Activated naive CD4-positive, alpha-beta T cell treated with anti-CD3 and anti-CD28 coated beads for 36 hours (primary cell): ENCODE results near the gene DPYSL5. TPM values are rescaled to one million over a fixed set of nuclear protein-coding genes. Genes with fewer than 3 reads are reported as not detected.
"Not testable (repeated sequence)": the region's sequence is repeated elsewhere in the genome, so short reads cannot be mapped to it uniquely, and the experiment has no call there.

ENCODE experiments used
- CTCF ChIA-PET: fragments of 350-600 bp; sonication (Branson Sonifier 250); formaldehyde crosslinking; loops from one replicate; lab custom pipeline; 2021; ENCODE audit warnings: antibody characterized with exemption; lab: Charles Lee
- DNase-seq: peaks from one replicate; pipeline ENCODE4 v3.0.0-alpha.2; 2020
- H3K27ac Mint-ChIP-seq: one replicate; pipeline ENCODE4 v1.8.0; 2021; ENCODE audit warnings: mild to moderate bottlenecking, mixed read lengths
- H3K27me3 Mint-ChIP-seq: one replicate; pipeline ENCODE4 v1.8.0; 2021; ENCODE audit warnings: low read depth, mixed read lengths
- H3K36me3 Mint-ChIP-seq: one replicate; pipeline ENCODE4 v1.8.0; 2021; ENCODE audit warnings: low read depth, mixed read lengths
- H3K4me1 Mint-ChIP-seq: one replicate; pipeline ENCODE4 v1.8.0; 2021; ENCODE audit warnings: low read depth, mixed read lengths
- H3K4me3 Mint-ChIP-seq: one replicate; pipeline ENCODE4 v1.8.0; 2021; ENCODE audit warnings: mild to moderate bottlenecking, moderate library complexity, mixed read lengths
- H3K9me3 Mint-ChIP-seq: one replicate; pipeline ENCODE4 v1.8.0; 2021; ENCODE audit warnings: mixed read lengths
- intact Hi-C: fragments of 100-400 bp; cut with micrococcal nuclease; formaldehyde crosslinking; loops from one replicate; pipeline ENCODE4 v1.15.1; 2023
- total RNA-seq, 2 experiments: library from RNA; stranded (reverse); gene quantifications; one replicate each; pipeline ENCODE4 v1.2.3, GENCODE V29; 2021

The DPYSL5 gene
- total RNA-seq, 2 experiments from 2014 or later: 0.07 TPM; not detected in 1

DNA sequence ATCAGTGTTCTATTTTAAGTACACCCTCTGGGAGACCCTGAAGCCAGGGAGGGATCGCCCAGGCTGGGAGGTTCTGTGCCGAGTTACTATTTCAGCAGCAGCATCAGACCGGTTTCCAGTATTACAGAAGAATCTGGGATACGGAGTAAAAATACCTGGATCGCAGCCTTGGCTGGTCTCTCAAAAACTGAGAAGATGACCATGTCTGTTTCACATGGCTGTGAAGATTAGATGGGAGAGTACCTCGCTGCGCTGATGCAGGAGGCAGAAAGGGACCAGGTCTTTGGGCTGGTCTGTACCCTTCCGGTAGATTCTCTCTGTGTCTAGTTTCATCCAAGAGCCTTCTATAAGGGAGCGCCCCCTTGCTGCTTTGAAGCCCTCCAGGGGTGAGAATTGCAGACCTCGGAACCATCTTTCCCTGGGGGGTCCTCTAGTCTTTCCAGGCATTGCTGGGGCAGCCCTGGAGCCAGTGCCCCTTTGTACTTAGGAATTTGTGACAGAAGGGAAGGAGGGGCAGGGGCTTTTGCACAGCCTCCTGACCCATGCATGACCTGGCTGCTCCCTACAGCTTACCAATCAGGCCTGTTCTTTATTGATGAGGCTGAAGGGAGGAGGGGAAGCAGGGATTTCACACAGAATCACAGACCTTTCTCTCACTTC lies 66.2 kb downstream of the DPYSL5 start:
- no peaks in the 10 kb centered on the region for H3K36me3 Mint-ChIP-seq
- H3K4me1 Mint-ChIP-seq: no peaks in the 10 kb centered on the region
- CTCF ChIA-PET: interaction anchor here (0.6 kb wide), 1 partner anchor 384 kb away, joined by 3 read pairs; no protein-coding TSS in a partner anchor
- H3K27me3 Mint-ChIP-seq: peaks cover 2% of the 10 kb centered on the region
- intact Hi-C loops: no loop called here
- no peaks in the 10 kb centered on the region for H3K9me3 Mint-ChIP-seq
- no peak for DNase-seq
- no peak overlapping the region for H3K4me3 Mint-ChIP-seq
- H3K27ac Mint-ChIP-seq: no peak overlapping the region

DNA sequence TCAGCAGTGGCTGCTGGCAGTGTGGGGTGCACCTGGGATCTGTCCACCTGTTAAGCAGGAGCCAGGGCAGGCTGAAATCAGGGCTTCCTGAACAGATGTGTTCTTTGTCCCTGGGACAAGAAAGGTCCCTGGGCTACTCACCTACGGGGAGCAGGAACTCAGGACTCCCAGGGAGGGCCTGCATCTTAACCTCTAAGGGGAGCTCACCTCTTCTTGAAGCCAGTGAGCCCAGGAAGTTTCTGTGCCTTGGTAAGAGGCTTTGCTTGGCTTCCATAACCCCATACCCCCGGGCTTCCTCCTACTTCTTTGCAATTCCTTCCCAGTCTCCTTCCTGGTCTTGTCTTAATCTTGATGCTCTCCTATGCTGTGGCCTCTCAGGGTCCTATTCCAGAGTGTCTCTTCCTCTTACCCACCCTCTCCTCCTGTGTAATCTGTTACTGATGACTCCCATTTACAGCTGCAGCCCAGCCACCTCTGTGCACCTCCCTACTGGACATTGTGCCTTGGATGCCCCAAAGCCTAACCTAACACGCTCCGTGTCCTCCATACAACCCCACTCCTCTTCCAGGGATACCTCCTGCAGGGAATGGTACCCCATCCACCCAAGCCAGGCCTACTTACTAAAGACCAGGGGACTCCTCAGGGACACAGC lies 66.9 kb downstream of the DPYSL5 start:
- Mint-ChIP-seq H3K4me3 (no peak overlapping the region), H3K4me1 (no peaks in the 10 kb centered on the region), H3K27ac (no peak overlapping the region), H3K36me3 (no peaks in the 10 kb centered on the region), H3K27me3 (peaks cover 2% of the 10 kb centered on the region), H3K9me3 (no peaks in the 10 kb centered on the region)
- intact Hi-C loops: no loop called here
- CTCF ChIA-PET: no interaction called here
- no peak for DNase-seq

DNA sequence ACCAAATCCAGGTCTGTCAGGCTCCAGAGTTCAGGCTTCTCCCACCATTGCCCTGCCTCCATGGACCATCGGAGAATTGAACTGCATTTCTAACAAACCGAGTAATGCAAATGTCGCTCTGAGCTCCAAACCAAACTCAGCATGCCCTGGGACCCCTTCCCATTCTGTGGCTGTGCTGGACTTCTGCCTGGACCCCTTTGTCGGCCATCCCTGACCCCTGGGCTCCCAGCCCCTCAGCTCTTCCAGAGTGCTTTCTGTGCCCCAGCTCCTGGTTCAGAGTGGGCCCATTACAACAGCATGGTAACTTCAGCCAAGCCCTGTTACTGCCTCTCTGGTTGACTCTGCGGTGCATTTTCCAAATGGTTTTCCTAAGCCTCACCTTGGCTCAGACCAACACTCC lies 67.4 kb downstream of the DPYSL5 start:
- Mint-ChIP-seq H3K4me3 (no peak overlapping the region), H3K27ac (no peak overlapping the region), H3K4me1 (no peaks in the 10 kb centered on the region), H3K27me3 (no peaks in the 10 kb centered on the region), H3K36me3 (no peaks in the 10 kb centered on the region), H3K9me3 (no peaks in the 10 kb centered on the region)
- CTCF ChIA-PET: no interaction called here
- intact Hi-C loops: no loop called here
- DNase-seq: no peak

DNA sequence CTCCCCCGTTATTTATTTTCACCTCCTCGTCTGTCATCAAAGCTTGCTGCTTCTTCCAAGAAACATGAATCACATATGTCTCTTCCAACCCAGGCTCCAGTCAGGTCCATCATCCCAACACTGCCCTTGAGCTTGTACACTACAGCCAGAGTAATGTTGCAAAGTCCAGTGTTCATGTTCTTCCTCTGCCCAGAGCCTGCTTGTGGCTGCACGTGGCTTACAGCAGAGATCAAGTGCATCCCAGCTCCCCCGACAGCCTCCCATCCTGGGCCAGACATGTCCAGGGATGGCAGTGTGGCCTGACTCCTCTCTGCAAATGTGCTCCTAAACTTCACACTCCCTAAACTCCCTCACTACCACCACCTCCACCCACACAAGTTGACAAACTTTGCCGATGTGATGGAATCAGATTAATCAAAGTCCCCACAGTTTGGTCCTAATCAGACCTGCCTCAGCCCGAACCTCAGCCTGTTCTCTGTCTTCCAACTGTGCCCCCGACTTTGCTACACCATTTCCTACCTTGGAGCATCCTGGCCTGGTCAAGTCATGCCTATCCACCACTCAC lies 68.3 kb downstream of the DPYSL5 start:
- CTCF ChIA-PET: interaction anchor here (0.5 to 3.3 kb wide), 2 partner anchors 70 to 165 kb away, joined by 3 to 16 read pairs; no protein-coding TSS in a partner anchor
- H3K36me3 Mint-ChIP-seq: no peaks in the 10 kb centered on the region
- H3K27me3 Mint-ChIP-seq: no peaks in the 10 kb centered on the region
- no peak overlapping the region for H3K27ac Mint-ChIP-seq
- H3K4me1 Mint-ChIP-seq: no peaks in the 10 kb centered on the region
- H3K9me3 Mint-ChIP-seq: no peaks in the 10 kb centered on the region
- intact Hi-C loops: no loop called here
- H3K4me3 Mint-ChIP-seq: no peak overlapping the region
- no peak for DNase-seq

DNA sequence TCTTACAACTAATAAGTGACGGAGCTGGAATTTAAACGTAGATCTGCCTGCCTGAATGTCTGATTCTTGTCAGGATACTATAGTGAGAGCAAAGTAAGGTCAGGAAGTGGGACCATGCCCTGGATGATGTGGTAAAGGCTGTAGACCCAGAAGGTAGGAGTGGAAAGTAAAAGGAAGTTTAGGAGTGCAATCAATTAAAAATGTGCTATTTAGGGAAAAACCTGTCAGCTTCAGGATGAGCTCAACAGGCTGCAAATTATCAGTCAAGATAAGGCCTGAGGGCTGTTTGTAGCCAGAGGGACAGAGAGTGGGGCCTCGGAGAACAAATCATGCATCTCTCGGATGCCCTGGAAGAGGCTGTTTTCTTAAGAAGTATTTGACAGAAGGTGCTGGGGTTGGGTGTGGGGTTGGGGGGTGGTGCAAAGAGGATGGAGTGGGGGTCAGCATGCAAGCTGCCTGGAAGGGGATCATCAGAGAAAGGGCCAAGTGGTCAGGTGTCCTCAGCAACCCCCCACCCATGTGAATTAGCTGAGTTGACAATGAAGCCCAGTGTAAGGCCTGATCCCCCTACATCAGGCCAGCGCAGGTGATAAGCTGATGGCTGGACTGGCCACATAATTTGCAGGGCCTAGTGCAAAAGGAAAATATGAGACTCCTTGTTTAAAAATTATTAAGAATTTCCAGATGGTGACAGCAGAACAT lies 69.4 kb downstream of the DPYSL5 start:
- Mint-ChIP-seq H3K9me3 (no peaks in the 10 kb centered on the region), H3K4me1 (no peaks in the 10 kb centered on the region), H3K4me3 (no peak overlapping the region), H3K27ac (no peak overlapping the region), H3K36me3 (no peaks in the 10 kb centered on the region), H3K27me3 (peaks cover 4% of the 10 kb centered on the region)
- no peak for DNase-seq
- CTCF ChIA-PET: interaction anchor here (3.3 kb wide), 1 partner anchor 71 kb away, joined by 16 read pairs; no protein-coding TSS in a partner anchor
- intact Hi-C loops: no loop called here

DNA sequence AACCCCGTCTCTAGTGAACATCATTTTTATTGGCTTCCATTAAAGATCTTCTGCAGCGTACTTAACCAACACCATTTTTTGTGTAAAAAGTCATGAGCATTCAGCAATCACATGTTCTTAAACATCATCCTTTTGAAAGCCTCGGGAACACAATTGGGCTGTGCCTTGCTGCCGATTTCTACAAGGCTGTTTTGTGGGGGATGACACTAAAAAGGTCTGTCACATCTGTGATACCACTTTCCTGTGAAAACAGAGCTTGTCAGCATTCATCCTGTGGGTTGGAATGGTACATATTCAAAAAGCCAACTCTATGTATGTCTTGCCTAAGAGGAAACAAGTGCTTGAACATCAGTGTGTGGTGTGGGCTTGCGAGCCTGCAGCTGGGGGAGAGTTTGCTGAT lies 73.4 kb downstream of the DPYSL5 start:
- CTCF ChIA-PET: interaction anchor here (1.9 to 2.9 kb wide), 3 partner anchors 12 to 75 kb away, joined by 5 to 43 read pairs (median 11); partner anchors contain the start of gene DPYSL5
- Mint-ChIP-seq H3K36me3 (no peaks in the 10 kb centered on the region), H3K27me3 (peaks cover 12% of the 10 kb centered on the region), H3K4me1 (peaks cover 10% of the 10 kb centered on the region), H3K27ac (no peak overlapping the region), H3K4me3 (no peak overlapping the region), H3K9me3 (no peaks in the 10 kb centered on the region)
- intact Hi-C loops: no loop called here
- DNase-seq: no peak

DNA sequence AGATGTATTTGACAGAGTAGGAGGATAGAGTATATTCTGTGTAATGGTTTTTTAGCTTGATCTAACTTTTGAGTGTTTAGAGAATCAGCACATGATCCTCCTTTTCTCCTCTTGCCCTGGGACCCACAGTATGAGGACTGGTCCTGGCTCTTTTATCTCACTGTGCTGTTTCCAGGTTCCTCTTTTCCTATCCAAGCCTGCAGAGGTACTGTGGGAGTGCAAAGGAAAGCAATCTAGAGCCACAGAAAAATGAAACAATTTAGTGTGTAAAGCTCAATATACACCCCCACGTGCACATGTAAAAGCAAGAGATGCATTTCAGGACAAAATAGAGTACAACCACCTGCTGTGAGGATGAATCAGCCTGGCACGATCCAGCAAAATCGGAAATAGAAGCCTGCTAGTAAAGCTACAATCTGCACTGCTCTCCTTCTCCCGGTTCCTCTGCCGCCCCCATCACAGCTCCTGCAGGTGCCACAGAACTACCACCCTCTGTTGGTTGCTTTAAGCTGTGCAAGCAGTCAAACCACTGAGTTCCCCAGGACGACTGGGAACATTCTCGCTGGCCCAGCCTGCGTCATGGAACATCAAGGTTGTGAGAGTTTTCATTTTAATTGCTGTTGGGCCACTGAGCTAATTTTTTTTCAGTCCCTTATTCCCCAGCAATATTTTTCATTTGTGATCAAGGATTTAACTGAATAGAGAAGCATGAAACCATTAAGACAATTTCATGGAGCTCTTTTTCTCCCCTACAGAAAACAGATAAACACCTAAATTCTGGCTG lies 74.7 kb downstream of the DPYSL5 start:
- CTCF ChIA-PET: interaction anchor here (0.5 to 2.9 kb wide), 24 partner anchors 10 to 326 kb away, joined by 3 to 43 read pairs (median 4); partner anchors contain the start of gene DPYSL5
- H3K4me1 Mint-ChIP-seq: peaks cover 10% of the 10 kb centered on the region
- peak; percentile 63 for DNase-seq
- no peak overlapping the region for H3K4me3 Mint-ChIP-seq
- no peak overlapping the region for H3K27ac Mint-ChIP-seq
- H3K9me3 Mint-ChIP-seq: no peaks in the 10 kb centered on the region
- H3K27me3 Mint-ChIP-seq: peaks cover 12% of the 10 kb centered on the region
- intact Hi-C loops: loop anchor here (1.0 kb wide), 1 partner anchor 76 kb away; no protein-coding TSS in a partner anchor
- no peaks in the 10 kb centered on the region for H3K36me3 Mint-ChIP-seq

DNA sequence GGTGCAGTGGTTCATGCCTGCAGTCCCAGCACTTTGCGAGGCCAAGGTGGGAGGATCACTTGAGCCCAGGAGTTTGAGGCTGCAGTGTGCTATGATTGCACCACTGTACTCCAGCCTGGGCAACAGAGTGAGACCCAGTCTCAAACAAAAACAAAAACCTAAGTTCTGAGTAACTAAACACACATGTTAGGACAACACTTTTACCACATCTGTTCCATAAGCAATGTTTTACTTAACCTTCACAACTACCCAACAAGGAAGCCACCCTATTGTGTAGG lies 75.2 kb downstream of the DPYSL5 start:
- CTCF ChIA-PET: interaction anchor here (0.5 to 2.9 kb wide), 22 partner anchors 9 to 326 kb away, joined by 3 to 43 read pairs (median 4); partner anchors contain the start of gene DPYSL5
- Mint-ChIP-seq H3K27me3 (peaks cover 12% of the 10 kb centered on the region), H3K4me1 (peaks cover 10% of the 10 kb centered on the region)
- DNase-seq, H3K9me3 Mint-ChIP-seq, H3K4me3 Mint-ChIP-seq, H3K27ac Mint-ChIP-seq, intact Hi-C loops, H3K36me3 Mint-ChIP-seq: not testable (repeated sequence)

DNA sequence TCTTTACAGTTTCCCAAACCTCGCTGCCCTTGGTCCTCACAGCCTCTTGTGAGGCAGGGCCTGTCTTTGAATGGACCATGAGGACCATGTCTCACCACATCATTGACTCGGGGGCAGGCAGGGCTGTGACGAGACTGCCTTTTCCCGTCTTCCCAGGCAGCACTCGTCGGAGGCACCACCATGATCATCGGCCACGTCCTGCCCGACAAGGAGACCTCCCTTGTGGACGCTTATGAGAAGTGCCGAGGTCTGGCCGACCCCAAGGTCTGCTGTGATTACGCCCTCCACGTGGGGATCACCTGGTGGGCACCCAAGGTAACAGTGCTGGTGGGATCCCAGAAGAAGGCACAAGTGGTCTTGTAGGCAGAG lies 76.8 kb downstream of the DPYSL5 start:
- Mint-ChIP-seq H3K36me3 (no peaks in the 10 kb centered on the region), H3K4me3 (no peak overlapping the region), H3K27me3 (peaks cover 14% of the 10 kb centered on the region), H3K4me1 (peaks cover 10% of the 10 kb centered on the region), H3K27ac (no peak overlapping the region), H3K9me3 (no peaks in the 10 kb centered on the region)
- no peak for DNase-seq
- CTCF ChIA-PET: interaction anchor here (3.9 kb wide), 1 partner anchor 78 kb away, joined by 11 read pairs; no protein-coding TSS in a partner anchor
- intact Hi-C loops: no loop called here

DNA sequence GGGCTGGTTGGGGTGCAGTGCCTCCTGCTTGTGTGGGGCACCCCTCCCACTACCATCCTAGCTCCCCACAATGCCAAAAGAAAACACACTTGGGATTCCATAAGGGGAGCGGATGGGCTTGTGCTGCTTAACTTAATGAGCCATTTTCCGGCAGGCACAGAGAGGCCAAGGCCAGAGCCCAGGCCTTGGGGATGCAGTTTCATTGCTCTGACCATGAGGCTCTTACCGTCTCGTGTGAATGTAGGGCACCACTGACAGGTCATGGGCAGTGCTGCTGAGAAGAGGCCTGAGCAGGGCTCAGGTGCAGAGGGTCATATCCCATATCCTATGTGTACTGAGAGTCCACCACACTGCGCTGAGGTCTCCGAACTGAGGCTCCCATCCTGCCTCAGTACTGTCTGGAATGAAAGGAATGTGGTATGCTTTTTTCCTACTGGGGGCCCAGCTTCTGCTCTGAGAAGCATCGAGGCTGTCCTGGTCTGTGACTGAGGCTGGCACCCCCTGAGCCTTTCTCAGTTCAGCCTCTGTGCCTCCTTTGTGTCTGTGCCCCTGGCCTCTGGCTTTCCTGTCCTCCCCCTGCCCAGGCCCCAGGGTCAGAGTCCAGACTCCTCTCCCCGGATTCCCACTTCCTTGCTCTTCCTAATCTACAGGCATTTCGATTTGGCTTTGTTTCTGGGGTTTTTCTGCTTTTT lies 77.3 kb downstream of the DPYSL5 start:
- H3K4me3 Mint-ChIP-seq: no peak overlapping the region
- H3K9me3 Mint-ChIP-seq: no peaks in the 10 kb centered on the region
- peaks cover 17% of the 10 kb centered on the region for H3K27me3 Mint-ChIP-seq
- intact Hi-C loops: no loop called here
- H3K4me1 Mint-ChIP-seq: peaks cover 10% of the 10 kb centered on the region
- CTCF ChIA-PET: interaction anchor here (3.9 kb wide), 1 partner anchor 79 kb away, joined by 11 read pairs; no protein-coding TSS in a partner anchor
- H3K36me3 Mint-ChIP-seq: no peaks in the 10 kb centered on the region
- DNase-seq: no peak
- no peak overlapping the region for H3K27ac Mint-ChIP-seq

DNA sequence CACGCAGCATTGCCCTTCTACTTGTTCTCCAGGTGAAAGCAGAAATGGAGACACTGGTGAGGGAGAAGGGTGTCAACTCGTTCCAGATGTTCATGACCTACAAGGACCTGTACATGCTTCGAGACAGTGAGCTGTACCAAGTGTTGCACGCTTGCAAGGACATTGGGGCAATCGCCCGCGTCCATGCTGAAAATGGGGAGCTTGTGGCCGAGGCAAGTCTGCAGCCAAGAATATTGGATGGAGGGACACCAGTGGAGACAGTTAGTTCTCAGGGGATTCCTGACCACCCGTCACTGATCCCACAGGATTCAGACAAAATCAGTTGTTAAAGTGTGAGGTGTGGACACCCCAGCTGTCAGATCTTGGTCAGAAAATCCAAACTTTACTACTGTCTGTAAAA lies 79.3 kb downstream of the DPYSL5 start:
- no peak overlapping the region for H3K27ac Mint-ChIP-seq
- peaks cover 13% of the 10 kb centered on the region for H3K27me3 Mint-ChIP-seq
- H3K9me3 Mint-ChIP-seq: no peaks in the 10 kb centered on the region
- no peak for DNase-seq
- H3K4me1 Mint-ChIP-seq: peaks cover 10% of the 10 kb centered on the region
- intact Hi-C loops: no loop called here
- CTCF ChIA-PET: interaction anchor here (1.4 to 3.9 kb wide), 2 partner anchors 81 to 90 kb away, joined by 4 to 11 read pairs; no protein-coding TSS in a partner anchor
- H3K4me3 Mint-ChIP-seq: no peak overlapping the region
- H3K36me3 Mint-ChIP-seq: no peaks in the 10 kb centered on the region
